ENCODE results near the gene SLC7A5.
"Not testable (repeated sequence)": the region's sequence is repeated elsewhere in the genome, so short reads cannot be mapped to it uniquely, and the experiment has no call there.

Gene SLC7A5

DNA sequence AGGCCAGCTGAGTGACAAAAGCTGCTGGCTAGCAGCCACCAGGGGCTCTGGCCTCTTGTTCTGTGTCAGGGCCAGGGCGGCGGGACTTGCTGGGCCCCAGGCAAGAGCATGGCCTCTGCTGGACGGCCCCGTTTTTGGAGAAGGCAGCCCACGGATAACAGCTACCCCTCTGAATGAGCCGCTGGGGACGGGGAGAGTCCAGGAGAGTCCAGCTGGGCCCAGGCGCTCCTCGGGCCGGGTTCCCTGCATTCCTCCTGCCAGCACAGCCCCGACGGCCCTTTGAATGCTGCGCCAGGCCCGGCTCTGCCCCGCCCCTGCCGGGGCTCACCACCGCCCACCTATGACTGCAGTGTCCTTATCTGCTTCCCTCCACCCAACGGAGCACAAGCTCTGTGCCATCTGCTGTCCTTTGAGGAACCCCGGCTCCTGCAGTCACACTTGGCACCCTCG, 33.4 kb downstream of the SLC7A5 start:
- in situ Hi-C loops (cut with MboI; ENCODE audit: low sequenced_read_pairs): no loop called here

DNA sequence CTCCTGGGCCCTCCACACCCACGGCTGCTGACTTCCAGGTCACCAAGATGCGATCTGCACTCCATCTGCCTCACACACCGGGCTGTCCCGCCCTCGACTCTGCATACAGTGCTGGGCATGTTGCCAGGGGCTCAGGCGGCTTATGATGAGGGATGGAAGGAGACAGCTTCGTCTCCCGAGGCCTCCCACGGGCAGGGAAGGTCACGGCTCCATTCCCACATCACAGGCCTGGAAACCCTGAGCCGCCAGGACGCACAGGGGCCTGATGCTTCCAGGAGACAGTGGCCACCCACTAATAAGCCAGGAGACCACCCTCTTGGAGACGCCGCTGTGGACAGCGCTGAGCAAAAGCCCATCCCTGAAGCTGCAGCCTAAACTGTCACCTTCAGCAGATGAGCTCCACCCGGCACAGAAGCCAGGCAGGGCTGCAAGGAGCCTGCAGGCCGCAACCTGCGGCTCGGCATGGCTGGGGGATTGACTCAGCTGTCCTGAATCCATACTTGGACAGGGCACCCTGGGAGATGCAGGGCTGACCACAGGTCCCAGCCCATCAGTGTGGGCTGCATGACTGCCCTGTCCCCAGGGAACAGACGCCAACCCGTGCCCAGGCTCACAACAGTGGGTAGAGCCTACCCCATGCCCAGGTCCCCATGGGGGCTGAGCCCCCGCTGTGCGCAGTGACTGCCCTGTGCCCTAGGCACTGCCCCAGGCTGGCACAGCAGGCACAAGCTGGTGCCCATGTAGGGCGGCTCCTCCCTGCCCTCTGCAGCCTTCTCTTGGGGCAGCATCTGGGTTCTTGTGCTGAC, 34.4 kb downstream of the SLC7A5 start:
- in situ Hi-C loops (cut with MboI; ENCODE audit: low sequenced_read_pairs): no loop called here

DNA sequence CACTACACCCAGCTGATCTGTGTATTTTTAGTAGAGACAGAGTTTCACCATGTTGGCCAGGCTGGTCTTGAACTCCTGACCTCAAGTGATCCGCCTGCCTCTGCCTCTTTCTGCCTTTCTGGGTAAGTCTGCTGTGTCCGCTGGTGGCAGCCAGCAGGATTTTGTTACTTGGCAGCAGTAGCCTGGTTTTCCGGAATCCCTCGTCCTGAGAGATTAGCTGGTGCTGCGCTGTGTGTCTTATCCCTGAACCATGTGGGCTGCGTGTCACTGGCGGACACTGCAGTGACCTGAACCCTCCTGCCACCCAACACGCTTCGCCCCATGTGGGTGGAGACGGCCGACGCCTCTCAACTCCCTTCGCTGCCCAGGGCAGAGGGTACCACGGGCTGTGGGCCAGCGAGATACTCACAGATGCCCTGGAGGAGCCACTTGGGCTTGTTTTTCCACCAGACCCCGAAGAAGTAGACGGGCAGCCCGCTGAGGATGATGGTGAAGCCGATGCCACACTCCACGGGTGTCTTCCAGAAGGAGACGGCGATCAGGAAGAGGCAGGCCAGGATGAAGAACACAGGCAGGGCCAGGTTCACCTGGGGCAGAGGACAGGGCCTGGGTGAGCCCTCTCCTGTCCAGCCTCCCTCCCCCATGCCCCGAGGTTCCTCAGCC, 35.2 kb downstream of the SLC7A5 start:
- in situ Hi-C loops (cut with MboI; ENCODE audit: low sequenced_read_pairs): no loop called here

DNA sequence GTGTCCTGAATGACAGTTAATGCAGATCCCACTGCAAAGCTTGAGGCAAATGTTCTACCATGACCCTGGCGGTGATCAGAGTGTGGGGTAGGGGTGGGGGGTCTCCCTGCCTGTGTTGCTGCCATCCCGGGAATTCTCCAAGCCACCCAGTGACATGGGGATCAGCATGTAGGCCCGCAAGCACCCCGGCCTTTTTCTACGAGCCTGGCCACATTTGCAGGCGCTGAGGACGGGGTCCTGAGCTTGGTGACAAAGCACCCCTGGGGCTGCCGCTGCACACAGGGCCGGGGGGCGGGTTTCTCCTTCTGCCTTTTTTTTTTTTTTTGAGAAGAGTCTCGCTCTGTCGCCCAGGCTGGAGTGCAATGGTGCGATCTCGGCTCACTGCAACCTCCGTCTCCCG, 35.8 kb downstream of the SLC7A5 start:
- in situ Hi-C loops (cut with MboI; ENCODE audit: low sequenced_read_pairs): no loop called here

DNA sequence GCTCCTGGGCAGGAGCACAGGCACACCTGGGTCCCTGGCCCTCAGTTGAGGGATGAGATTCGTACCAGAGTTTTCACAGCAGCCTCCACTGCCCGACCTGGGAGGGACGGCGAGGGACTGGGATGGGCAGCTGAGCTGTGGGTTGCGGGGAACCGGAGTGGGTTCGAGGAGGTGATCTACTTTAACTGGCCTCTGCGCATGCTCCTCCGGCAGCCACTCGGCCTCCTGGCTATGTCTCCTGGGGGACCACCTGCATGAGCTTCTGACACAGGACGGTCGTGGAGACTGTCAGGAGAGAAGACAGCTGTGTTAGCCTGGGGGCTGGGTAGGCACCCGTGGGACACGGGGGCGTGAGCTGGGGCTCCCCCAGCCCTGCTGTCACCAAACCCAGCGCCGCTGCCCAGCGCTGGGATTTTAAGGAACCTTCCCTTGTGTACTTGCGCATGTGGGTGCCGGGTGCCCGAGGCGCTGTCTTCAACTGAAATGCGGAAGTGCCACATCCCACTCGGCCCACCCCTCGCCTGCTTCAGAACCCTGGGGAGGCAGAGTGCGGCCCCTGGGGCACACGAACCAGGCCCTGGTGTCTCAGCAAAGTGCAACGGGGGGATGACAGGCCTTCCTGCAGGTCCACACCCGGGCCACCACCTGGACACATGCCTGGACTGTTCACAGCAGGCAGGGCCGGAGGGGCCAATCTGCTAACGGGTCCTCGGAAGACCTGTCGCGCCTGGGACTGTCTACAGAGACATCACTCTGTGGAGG, 36.4 kb downstream of the SLC7A5 start:
- in situ Hi-C loops (cut with MboI; ENCODE audit: low sequenced_read_pairs): no loop called here

DNA sequence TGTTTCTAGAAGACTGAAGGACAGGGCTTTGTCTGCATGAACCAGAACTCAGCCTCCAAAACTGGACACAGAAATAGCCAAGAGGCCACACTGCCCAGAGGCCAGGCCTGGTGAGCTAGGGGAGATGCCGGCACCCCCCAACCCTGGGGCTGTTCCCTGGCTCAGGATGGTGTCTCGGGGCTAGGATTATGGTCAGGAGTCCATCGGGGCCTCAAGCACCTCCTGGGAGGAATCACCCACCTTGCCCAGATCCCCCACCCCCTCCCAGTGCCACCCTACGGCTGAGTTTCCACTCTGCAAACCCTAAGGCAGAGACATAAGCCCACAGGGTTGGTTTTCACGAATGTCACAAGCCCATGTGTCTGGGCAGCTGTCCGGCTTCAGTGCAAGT, 37.2 kb downstream of the SLC7A5 start:
- in situ Hi-C loops (cut with MboI; ENCODE audit: low sequenced_read_pairs): no loop called here

DNA sequence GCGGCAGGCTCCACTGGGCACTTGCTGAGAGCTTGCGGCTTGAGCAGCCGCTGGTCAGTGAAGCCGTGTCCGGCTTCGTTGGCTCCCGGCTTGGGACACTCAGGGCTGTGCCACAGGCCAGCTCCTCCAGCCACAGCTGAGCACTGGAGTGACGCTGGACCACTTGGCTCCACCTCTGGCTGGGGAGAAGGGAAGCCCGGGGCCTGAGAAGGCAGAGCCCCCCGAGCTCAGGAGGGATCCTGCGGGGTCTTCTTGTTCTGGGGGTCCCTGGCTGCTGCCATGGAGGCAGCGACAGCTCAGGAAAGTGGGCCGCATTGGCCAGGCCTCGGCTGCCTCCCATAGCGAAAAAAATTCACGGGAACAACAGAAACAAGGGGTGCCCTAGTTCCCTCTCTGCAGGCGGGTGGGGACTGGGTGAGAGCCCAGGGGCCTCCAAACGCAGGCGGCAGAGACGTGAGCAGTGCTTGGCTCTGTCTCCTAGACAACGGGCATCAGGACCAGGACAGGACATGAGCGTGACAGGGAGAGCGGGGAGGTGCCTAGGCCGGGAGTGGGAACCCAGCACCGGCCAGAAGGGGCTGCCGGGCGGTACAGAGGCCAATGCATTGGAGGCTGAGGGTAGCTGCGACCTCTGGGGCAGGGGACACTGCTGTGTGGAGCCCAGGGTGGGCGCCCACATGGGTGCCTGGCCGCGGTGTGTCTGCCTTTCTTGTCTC, 37.7 kb downstream of the SLC7A5 start:
- in situ Hi-C loops (cut with MboI; ENCODE audit: low sequenced_read_pairs): no loop called here

DNA sequence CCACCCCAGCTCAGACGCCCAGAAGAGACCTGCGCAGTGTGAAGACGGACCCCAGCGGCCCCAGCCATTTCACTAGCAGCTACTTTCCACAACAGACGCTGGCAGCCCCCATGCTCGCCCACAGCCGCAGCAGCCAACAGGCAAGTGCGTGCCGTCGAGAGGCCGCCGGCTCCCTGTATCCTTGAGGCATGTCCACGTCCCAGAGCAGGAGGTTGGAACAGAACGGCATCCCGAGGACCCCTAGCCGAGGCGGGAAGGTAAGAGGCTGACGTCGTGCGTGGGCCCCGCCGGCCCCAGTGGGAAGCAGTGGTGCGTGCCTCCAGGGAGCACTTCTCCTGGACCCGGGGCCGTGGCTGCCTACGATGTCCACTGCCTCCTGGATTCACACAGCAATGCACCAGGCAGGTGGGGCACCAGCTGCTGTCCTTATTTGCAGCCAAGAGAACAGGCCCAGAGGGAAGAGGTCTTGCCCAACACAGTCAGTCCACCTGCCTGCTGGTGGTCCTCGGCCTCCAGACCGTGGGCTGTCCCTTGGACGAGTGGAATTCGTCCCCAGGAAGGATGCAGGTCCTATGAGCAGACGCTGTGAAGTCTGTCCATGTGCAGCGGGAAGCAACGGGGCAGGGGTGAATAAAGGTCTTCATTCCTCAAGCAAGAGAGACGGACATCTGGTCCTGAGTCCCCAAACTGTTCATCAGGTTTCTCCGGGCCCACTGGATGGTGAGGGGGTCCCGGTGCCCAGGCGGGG, 38.5 kb downstream of the SLC7A5 start:
- in situ Hi-C loops (cut with MboI; ENCODE audit: low sequenced_read_pairs): no loop called here

DNA sequence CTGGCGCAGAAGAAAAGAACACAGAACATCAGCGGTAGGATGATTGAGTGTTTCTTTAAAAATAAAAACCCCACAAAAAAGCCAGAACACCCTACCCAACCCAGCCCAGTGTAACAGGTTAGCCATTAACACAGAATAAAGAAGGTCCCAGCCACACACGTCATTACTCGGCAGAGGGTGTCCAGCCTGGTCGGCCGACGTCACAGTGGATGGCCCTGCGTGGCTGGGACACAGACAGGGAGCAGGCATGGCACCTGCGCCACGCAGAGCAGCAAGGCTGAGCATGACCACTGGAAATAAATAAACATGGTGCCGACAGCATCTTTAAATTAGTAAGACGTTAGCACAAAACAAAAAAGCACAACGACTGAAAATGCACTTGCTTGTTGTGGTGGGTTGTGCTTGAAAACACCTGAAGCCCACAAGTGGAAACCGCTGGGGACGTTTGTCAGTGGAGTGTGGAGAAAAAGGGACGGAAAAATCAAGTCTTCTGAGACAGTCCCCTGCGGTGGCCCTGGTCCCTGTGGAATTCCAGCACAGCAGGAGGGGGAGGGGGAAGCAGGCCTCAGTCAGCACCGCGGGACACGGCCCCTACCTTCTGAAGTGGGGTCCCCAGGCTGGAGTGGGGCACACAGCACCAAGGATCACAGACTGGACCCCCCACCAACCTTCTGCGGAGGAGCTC, 39.2 kb downstream of the SLC7A5 start:
- in situ Hi-C loops (cut with MboI; ENCODE audit: low sequenced_read_pairs): no loop called here

DNA sequence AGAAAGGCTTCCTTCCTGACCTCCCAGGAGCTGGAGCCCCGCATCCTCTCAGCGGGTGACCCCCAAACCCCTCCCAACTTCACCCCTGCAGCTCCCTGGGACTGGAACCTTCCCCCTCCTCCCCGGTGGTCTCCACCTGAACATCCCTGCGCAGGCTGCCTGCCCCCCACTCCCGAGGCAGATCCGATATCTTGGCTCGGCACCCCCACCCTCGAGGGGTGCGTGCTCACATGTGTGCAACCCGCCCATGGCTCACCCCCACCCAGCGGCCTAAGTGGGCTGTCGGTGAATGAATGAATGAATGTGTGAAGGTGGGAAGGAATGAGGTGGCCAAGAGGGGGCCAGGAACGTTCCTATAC, 39.7 kb downstream of the SLC7A5 start:
- in situ Hi-C loops (cut with MboI; ENCODE audit: low sequenced_read_pairs): no loop called here

DNA sequence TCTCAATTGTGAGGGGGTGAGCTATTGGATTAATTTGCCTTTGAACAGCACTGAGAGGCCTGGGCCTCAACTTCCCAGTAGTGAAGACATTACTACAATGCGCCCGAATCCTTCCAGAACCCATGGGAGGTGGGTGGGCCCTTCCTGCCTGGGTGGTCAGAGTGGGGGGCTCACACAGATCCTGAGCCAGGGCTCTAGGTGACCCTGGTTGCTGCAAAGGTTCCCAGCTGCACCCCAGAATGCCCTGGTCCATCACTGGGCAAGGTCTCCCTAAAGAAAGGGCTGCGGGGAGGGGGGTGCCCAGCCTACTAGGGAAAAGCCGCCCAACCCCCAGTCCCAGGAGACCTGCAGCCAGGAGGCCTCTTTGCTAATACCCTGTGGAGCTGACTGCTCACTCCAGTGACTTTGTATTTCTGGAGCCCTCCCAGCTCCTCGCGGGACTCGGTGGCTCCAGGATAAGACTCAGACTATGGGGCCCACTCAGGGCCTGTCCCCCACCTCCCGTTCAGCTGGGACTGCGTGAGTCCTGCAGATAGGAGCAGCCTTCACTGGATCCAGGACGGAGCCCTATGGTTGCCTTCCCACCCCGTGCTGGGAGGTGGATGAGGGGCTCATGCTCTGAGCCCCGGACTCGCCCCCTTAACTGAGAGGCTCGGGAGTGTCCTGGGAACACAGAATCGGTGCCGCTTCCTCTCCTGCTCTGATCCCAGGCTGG, 40.2 kb downstream of the SLC7A5 start:
- in situ Hi-C loops (cut with MboI; ENCODE audit: low sequenced_read_pairs): no loop called here

DNA sequence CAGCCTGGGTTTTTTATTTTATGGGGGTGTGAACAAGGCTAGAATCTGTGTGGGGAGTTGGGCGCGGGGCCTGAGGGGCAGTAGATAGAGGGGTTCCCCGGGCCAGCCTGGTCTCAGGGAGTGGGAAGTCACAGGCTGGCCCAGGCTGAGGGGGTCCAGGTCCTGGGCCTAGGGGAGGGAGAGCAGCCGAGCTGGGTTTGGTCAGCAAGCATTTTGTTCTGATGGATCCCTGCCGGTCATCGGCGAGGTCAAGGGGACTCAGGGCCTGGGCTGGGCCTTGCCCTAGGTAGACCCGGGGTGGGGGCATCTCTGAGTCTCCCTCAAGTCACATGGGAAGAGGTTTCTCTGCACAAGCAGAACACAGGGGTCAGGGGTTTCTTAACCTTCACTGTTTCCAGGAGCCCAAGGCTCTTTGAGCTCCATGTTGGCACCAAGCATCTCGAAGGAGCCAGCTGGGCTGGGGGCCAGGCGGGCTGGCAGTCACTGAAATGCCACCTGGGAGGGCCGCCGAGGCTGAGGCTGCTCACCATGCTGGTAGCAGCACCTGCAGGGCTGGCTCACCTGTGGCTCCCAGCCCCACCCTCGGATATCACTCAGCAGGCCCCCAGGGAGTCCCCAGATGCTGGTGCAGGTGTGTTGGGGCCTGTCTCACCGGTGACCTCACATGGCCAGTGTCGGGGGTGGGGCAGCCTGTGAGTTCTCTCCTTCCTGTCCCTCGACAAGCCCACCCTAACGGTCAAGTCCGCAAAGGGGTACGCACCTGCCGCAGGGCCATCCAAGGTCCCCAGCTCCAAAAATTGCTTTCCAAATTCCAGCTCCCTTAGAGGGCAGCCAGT, 41.0 kb downstream of the SLC7A5 start:
- in situ Hi-C loops (cut with MboI; ENCODE audit: low sequenced_read_pairs): no loop called here

DNA sequence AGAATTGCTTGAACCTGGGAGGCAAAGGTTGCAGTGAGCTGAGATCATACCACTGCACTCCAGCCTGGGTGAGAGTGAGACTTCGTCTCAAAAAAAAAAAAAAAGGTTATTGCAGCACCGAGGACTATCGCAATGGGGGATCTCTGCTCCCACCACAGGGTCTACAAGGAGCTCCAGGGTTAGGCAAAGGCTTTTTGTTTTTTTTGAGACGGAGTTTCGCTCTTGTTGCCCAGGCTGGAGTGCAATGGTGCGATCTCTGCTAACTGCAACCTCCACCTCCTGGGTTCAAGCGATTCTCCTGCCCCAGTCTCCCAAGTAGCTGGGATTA, 41.8 kb downstream of the SLC7A5 start:
- in situ Hi-C loops (cut with MboI; ENCODE audit: low sequenced_read_pairs): not testable (repeated sequence)

DNA sequence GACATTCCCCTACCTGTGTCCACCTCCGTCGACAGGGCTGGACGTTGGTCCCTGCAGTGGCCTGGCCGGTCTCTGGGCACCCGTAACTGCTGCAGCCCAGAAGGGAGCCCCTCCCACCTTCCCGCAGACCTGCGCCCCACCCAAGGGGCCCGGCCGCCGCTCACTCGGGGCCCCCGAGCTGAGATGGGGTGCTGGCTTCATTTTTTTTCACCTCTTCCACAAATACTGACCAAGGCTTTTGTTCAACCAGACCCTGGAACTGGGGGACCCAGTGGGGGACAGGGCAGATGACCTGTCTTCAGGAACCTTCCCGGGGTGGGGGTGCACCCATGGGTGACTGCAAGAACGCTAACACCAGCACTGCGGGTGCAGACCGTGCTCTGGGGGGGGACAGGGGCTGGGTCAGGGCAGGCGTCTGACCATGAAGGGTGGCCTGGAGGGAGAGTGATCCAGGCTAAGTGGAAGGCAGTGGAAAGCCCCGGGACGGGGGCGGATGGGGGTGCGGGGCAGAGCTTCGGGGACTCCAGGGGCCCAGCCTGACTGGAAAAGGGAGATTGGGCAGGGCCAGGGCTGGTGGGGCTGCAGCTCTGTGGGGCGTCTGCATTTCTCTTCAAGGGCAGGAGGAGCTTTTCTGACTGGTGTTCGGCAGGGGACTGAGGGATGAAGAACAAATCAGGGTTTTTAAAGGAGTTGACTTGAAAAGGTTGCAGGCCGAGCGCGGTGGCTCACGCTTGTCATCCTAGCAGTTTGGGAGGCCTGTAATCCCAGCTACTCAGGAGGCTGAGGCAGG, 42.3 kb downstream of the SLC7A5 start:
- in situ Hi-C loops (cut with MboI; ENCODE audit: low sequenced_read_pairs): no loop called here

DNA sequence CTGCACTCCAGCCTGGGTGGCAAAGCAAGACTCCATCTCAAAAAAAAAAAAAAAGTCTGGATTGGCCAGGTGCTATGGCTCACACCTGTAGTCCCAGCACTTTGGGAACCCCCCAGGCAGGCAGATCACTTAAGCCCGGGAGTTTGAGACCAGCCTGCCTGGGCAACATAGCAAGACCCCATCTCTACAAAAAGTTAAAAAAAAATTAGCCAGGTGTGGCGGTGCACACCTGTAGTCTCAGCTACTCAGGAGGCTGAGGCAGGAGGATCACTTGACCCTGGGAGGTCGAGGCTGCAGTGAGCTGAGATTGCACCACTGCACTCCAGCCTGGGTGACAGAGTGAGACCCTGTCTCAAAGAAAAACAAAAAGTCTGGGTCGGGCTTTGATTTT, 42.9 kb downstream of the SLC7A5 start:
- in situ Hi-C loops (cut with MboI; ENCODE audit: low sequenced_read_pairs): not testable (repeated sequence)

DNA sequence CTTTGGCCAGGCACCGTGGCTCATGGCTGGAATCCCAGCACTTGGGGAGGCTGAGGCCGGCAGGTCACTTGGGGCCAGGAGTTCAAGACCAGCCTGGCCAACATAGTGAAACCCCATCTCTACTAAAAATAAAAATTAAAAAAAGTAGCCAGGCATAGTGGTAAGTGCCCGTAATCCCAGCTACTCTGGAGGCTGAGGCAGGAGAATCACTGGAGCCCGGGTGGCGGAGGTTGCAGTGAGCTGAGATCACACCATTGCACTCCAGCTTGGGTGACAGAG, 43.5 kb downstream of the SLC7A5 start:
- in situ Hi-C loops (cut with MboI; ENCODE audit: low sequenced_read_pairs): not testable (repeated sequence)

DNA sequence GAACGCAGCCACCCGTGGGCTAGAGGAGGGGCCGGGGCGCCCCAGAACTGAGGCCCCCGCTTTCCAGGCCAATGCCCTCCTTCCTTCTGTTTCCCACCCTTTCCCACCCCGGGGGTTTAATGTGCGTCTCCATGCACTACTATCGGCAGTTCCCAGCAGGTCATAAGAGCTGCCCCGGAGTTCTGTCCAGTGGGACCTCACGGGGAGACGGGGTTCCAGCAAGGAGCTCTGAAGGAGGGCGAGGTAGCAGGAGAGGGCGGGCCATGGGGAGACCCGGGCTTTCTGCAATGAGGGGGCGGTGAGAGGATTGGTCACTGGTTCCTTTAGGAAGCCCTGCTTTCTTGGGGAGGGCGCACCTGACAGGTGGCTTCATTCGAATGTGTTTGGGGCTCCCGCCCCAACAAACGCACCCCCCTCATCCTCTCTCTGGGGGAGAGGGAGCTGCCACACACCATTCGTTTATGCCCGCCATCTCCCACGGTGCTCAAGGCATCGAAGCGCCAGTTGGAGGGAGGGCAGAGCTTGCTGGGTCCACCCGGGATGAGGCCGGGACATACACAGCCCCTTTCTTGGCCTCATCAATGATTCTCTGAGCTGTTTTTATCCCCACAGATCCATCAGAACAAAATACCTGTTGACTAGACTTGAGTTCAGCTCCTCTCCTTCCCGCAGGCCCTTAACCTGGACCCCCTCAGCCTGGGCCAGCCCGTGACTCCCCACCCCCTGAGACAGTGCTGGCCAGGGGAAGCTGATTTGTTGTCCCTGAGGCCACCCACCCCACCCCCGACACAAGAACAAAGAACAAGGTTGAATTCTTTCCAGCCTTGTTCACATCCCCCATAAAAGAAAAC, 44.1 kb downstream of the SLC7A5 start:
- in situ Hi-C loops (cut with MboI; ENCODE audit: low sequenced_read_pairs): no loop called here

Measured in hTERT RPE-1 (cell line).